ENCODE results near the gene GALNT11.

DNA sequence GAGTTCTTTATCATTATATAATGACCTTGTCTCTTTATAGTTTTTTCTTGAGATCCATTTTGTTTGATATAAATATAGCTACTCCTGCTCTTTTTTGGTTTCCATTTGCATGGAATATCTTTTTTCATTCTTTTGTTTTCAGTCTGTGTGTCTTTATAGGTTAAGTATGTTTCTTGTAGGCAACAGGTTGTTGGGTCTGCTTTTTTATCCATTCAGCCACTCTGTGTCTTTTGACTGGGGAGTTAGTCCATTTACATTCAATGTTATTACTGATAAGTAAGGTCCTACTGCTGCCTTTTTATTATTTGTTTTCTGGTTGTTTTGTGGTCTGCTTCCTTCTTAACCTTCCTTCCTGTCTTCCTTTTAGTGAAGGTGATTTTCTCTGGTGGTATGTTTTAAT lies 21.1 kb downstream of the GALNT11 start:
- TF ChIP-seq EZH2 (IDR thresholded peaks at IDR 0.05; ENCODE audit: insufficient read depth, poor library complexity, severe bottlenecking) = no peak
- TF ChIP-seq EZH2phosphoT487 (IDR thresholded peaks at IDR 0.05; ENCODE audit: insufficient read depth, low read depth) = no peak
